ENCODE measurements around the gene LRRFIP2.

LRRFIP2 gene

DNA sequence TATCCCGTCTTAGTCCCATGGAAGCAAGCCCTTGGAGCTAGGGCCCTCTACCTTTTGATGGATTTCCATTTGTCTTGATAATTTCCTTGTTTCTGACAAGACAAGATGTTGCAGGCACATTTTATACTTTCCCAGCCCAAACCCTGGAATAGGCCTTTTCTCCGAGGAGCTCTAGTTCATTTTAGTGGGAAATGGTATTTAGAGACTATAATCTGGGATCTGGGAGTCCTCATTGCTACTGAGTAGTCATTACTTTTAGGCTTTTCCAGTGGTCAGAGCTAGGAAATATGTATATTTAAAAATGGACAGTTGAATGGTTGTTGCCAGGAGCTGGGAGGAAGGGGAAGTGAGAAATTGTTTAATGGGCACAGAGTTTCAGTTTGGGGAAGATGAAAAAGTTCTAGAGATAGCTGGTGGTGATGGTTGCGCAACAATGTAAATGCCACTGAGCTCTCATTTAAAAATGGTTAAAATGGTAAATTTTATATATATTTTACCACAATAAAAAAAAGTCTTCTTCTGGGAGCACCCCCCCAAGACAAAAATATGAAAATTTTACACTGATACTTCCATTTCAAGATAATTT lies 149.5 kb downstream of the LRRFIP2 start:
- DNase-seq (ENCODE audit: low read depth) = no peak

DNA sequence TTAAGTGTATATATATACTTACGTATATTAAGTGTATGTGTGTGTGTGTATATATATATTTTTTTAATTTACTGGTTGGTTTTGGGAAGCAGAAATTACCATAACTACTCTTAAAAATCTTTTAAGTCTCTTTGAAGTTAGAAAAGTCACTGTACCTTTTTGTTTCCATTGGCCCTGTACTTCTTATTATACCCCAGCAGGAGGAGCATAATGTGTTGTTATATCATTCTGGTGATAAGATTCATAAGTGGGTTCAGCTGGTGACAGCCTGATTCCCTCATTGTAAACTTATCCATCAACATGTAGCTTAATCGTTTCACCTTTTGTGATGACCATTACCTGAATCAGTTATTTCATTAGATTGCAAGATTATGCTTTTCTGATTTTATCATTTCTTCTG lies 150.3 kb downstream of the LRRFIP2 start:
- no peak for DNase-seq (ENCODE audit: low read depth)

DNA sequence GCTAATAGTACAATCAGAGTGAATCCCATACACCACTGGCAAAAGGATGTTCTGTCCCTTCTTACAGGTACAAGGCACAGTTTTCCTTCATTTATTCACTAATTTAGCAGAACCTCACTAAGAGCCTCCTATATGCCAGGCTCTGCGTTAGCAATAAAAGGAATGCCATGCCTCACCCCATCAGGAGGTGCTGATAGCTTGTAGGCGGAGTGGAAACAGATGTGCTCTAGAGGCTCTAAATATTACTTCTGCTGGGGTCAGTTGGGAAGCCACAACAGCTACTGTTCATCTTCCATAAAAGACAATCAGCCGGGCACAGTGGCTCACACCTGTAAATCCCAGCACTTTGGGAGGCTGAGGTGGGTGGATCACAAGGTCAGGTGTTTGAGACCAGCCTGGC lies 156.7 kb downstream of the LRRFIP2 start:
- no peak for DNase-seq (ENCODE audit: low read depth)

DNA sequence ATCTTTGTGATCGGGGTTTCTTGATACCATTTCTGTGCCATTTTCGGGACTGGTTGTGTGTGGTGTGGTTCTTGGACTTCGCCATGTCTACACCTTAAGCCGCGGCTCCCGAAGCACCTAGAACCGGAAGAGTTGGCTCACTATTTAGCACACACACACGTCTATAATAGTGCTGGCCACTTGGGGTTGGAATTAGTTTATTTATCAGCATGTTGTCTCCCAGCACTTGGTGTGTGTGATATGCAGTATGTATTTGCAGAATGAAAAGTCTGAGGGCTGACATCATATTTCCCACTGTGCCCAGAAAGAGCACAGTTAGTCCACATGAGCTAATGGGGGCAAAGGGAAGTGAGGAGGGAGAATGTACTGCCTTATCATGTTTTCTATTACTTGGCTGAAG lies 157.5 kb downstream of the LRRFIP2 start:
- no peak for DNase-seq (ENCODE audit: low read depth)

DNA sequence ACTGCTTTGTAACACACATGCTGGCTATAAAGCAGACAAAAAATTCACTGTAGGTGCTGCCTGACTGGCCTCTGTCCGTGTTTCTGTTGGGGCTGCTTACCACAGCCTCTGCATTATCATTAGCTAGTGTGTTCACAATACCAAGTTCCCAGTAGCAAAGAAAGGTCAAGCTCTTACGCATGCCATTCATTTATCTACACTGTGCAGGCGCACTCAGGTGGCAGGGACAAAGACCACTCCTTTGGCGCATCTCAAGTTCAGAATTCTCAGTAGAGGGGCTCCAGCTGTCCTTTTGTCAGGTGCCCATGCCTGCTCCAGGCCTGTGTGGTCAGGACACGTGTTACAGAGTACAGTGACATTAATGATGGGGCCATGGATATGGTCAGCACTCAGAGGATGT lies 158.7 kb downstream of the LRRFIP2 start:
- DNase-seq (ENCODE audit: low read depth) = no peak

DNA sequence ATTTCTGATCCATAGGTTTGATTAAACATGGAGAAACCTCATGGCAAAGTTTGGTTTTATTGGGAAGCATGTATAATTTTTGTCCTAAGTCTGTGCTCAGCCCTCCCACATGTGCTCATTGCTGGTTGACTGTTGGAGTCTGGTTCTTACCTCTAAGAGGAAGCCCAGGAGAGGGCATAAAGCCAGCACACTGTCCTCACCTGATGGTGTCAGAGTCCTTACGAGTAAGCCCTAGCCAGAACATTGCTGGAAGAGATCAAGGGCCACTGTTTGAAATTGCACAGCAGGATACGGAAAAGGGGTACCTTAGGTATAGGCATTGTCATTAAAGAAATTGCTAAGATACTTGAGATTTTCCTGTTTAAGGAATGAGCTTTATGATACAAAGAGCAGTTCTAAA lies 159.8 kb downstream of the LRRFIP2 start:
- no peak for DNase-seq (ENCODE audit: low read depth)
